ENCODE measurements around the gene MROH2A.

The MROH2A gene

DNA sequence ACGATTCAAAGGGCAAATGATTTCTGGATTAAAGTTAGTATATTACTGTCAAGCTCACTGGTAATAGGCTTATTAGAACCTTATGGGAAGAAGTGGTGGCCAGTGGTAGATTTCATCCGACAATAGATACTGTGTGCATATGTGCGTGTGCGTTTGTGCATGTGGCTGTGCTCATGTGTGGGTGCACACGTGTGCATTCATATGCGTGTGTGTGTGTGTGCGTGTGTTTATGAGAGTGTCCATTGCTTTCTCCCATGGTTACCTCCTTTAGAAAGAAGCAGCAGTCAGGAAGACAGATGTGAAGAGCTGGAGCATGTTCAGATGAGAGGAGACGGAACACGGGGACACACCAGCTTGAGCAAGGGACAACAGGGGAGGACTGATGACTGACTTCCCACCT, 8.9 kb upstream of the MROH2A start:
- Histone ChIP-seq H3K36me3 (no peaks in the 10 kb centered on the region), H3K9me3 (no peaks in the 10 kb centered on the region), H3K4me1 (ENCODE audit: control insufficient read depth in 1 of 2, insufficient read depth in 1 of 2, low read depth in 1 of 2, low read length in 1 of 2) (no peaks in the 10 kb centered on the region), H3K4me3 (ENCODE audit: low read depth in 1 of 2, low read length in 1 of 2) (no peak overlapping the region), H3K27me3 (peaks cover 2% of the 10 kb centered on the region), H3K27ac (no peak overlapping the region)
- TF ChIP-seq, protein P1, sequence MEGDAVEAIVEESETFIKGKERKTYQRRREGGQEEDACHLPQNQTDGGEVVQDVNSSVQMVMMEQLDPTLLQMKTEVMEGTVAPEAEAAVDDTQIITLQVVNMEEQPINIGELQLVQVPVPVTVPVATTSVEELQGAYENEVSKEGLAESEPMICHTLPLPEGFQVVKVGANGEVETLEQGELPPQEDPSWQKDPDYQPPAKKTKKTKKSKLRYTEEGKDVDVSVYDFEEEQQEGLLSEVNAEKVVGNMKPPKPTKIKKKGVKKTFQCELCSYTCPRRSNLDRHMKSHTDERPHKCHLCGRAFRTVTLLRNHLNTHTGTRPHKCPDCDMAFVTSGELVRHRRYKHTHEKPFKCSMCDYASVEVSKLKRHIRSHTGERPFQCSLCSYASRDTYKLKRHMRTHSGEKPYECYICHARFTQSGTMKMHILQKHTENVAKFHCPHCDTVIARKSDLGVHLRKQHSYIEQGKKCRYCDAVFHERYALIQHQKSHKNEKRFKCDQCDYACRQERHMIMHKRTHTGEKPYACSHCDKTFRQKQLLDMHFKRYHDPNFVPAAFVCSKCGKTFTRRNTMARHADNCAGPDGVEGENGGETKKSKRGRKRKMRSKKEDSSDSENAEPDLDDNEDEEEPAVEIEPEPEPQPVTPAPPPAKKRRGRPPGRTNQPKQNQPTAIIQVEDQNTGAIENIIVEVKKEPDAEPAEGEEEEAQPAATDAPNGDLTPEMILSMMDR (IDR thresholded peaks at IDR 0.05): no peak

DNA sequence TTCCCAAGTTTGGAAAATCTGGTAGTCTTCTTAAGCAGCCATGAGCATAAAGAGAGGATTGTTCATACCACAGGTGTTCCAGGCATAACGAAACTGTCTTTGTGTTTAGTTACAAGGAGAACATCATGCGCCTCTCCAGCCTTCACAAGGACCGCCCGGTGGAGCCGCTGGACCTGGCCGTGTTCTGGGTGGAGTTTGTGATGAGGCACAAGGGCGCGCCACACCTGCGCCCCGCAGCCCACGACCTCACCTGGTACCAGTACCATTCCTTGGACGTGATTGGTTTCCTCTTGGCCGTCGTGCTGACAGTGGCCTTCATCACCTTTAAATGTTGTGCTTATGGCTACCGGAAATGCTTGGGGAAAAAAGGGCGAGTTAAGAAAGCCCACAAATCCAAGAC, 6.0 kb upstream of the MROH2A start:
- no peaks in the 10 kb centered on the region for H3K36me3 ChIP-seq
- TF ChIP-seq, protein P1 (IDR thresholded peaks at IDR 0.05): no peak
- no peaks in the 10 kb centered on the region for H3K9me3 ChIP-seq
- no peaks in the 10 kb centered on the region for H3K27me3 ChIP-seq
- H3K4me3 ChIP-seq (ENCODE audit: low read depth in 1 of 2, low read length in 1 of 2): no peak overlapping the region
- no peak overlapping the region for H3K27ac ChIP-seq
- H3K4me1 ChIP-seq (ENCODE audit: control insufficient read depth in 1 of 2, insufficient read depth in 1 of 2, low read depth in 1 of 2, low read length in 1 of 2): no peaks in the 10 kb centered on the region

DNA sequence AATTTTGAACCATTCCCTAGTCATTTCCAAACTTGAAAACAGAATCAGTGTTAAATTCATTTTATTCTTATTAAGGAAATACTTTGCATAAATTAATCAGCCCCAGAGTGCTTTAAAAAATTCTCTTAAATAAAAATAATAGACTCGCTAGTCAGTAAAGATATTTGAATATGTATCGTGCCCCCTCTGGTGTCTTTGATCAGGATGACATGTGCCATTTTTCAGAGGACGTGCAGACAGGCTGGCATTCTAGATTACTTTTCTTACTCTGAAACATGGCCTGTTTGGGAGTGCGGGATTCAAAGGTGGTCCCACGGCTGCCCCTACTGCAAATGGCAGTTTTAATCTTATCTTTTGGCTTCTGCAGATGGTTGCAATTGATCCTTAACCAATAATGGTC, 5.5 kb upstream of the MROH2A start:
- no peak overlapping the region for H3K27ac ChIP-seq
- no peaks in the 10 kb centered on the region for H3K9me3 ChIP-seq
- no peaks in the 10 kb centered on the region for H3K4me1 ChIP-seq (ENCODE audit: control insufficient read depth in 1 of 2, insufficient read depth in 1 of 2, low read depth in 1 of 2, low read length in 1 of 2)
- no peaks in the 10 kb centered on the region for H3K27me3 ChIP-seq
- H3K4me3 ChIP-seq (ENCODE audit: low read depth in 1 of 2, low read length in 1 of 2): no peak overlapping the region
- TF ChIP-seq, protein P1 (IDR thresholded peaks at IDR 0.05): no peak
- no peaks in the 10 kb centered on the region for H3K36me3 ChIP-seq

DNA sequence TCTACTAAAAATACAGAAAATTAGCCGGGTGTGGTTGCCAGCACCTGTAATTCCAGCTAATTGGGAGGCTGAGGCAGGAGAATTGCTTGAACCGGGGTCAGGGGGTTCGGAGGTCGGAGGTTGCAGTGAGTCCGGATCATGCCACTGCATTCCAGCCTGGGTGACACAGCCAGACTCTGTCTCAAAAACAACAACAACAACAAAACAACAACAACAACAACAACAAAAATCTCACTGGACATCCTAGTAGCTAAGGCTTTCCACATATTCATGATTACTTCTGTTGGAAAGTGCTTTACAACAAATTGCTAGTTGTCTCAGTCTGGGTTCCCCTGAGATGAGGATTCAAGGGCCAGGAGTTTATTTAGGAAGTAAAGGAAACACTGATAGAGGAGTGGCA, 4.3 kb upstream of the MROH2A start:
- H3K9me3 ChIP-seq: no peaks in the 10 kb centered on the region

DNA sequence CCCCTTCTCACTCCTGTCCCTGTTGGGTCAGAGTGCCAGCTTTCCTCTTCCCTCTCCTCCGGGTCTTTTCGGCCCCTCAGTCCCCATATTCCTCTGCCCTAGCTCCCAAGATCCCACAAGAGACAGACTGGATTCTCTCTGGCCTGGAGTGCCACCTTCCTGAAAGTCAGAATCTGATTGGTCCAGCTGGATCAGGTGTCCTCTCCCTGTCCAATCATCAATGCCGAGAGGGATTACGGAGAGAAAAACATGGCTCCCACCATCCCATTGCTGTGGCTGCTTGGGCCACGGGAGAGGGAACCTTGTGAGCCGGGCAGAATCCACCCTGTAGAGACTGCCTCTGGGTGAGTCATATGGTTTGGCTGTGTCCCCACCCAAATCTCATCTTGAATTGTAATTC, 2.7 kb upstream of the MROH2A start:
- no peaks in the 10 kb centered on the region for H3K27me3 ChIP-seq
- no peak overlapping the region for H3K27ac ChIP-seq
- TF ChIP-seq, protein P1 (IDR thresholded peaks at IDR 0.05): no peak
- no peaks in the 10 kb centered on the region for H3K36me3 ChIP-seq
- no peak overlapping the region for H3K4me3 ChIP-seq (ENCODE audit: low read depth in 1 of 2, low read length in 1 of 2)
- no peaks in the 10 kb centered on the region for H3K9me3 ChIP-seq
- no peaks in the 10 kb centered on the region for H3K4me1 ChIP-seq (ENCODE audit: control insufficient read depth in 1 of 2, insufficient read depth in 1 of 2, low read depth in 1 of 2, low read length in 1 of 2)

More for the DNA sequence above, 4.3 kb upstream of the MROH2A start:
- TF ChIP-seq, protein P1 (IDR thresholded peaks at IDR 0.05): no peak
- H3K36me3 ChIP-seq: no peaks in the 10 kb centered on the region
- H3K4me3 ChIP-seq (ENCODE audit: low read depth in 1 of 2, low read length in 1 of 2): no peak overlapping the region
- no peaks in the 10 kb centered on the region for H3K4me1 ChIP-seq (ENCODE audit: control insufficient read depth in 1 of 2, insufficient read depth in 1 of 2, low read depth in 1 of 2, low read length in 1 of 2)
- H3K27me3 ChIP-seq: no peaks in the 10 kb centered on the region
- H3K27ac ChIP-seq: no peak overlapping the region

DNA sequence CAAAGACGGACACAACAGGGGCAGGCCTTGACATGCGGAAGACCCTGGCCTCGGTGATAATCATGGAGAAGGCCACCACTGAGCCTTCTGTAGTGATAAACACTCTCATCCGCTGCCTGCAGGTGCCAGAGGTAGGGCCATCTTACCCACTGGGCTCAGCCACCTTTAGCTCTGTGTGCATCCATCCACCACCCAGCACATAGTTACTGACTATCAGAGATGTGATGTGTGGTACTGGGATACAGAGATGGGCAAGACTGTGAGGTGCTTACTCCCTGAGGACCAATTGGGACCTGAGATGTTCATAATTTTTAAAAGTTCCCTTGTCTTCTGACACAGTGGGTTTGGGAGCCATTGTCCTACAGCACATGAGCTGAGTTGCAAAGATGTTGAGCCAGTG, 1.6 kb downstream of the MROH2A start:
- Histone ChIP-seq H3K9me3 (no peaks in the 10 kb centered on the region), H3K4me1 (ENCODE audit: control insufficient read depth in 1 of 2, insufficient read depth in 1 of 2, low read depth in 1 of 2, low read length in 1 of 2) (no peaks in the 10 kb centered on the region), H3K36me3 (no peaks in the 10 kb centered on the region), H3K4me3 (ENCODE audit: low read depth in 1 of 2, low read length in 1 of 2) (no peak overlapping the region), H3K27ac (no peak overlapping the region), H3K27me3 (no peaks in the 10 kb centered on the region)
- TF ChIP-seq, protein P1 (IDR thresholded peaks at IDR 0.05): no peak
